ENCODE data around the gene VWA5B2. TPM values are rescaled to one million over a fixed set of nuclear protein-coding genes. Genes with fewer than 3 reads are reported as not detected.

Gene VWA5B2
- total and polyA plus RNA-seq, 7 donors = 0.23 to 1.0 (median 0.60) TPM; not detected in 2

GRCh38 chr3:184259396-184259877 is 30.1 kb downstream of the VWA5B2 start:
- H3K27me3 ChIP-seq = peaks cover 42 to 72% (median 64%) of the 10 kb centered on the region in 3 donors
- intact Hi-C loops (cut with DNase I) = no loop called here
- peaks cover 0 to 34% (median 33%) of the 10 kb centered on the region in 4 donors for H3K4me1 ChIP-seq
- H3K36me3 ChIP-seq = no peaks in the 10 kb centered on the region
- H3K4me3 ChIP-seq = peak overlapping the region in 2 of 4 donors; percentile 27 to 45
- no peaks in the 10 kb centered on the region for H3K9me3 ChIP-seq
- WGBS, 2 donors = 18 to 24% methylated on average over 28 of the region's 28 CpGs
- TF ChIP-seq POLR2AphosphoS5 (IDR thresholded peaks at IDR 0.05) (no peak), POLR2A (IDR thresholded peaks at IDR 0.05) (no peak), EP300 (IDR thresholded peaks at IDR 0.05) (no peak), CTCF (IDR thresholded peaks at IDR 0.05) (no peak)
- no peak for DNase-seq
- H3K27ac ChIP-seq = no peak overlapping the region

GRCh38 chr3:184259878-184260723 is 30.7 kb downstream of the VWA5B2 start:
- 1 to 2% methylated on average over 91 of the region's 91 CpGs for WGBS, 2 donors
- H3K27me3 ChIP-seq = peaks cover 43 to 79% (median 67%) of the 10 kb centered on the region in 3 donors
- no peak for DNase-seq

GRCh38 chr3:184260724-184261269 is 31.4 kb downstream of the VWA5B2 start:
- intact Hi-C loops (cut with DNase I) = no loop called here
- no peak overlapping the region for H3K27ac ChIP-seq
- WGBS, 2 donors = 1 to 2% methylated on average over 49 of the region's 49 CpGs
- H3K4me3 ChIP-seq = peak overlapping the region in 3 of 4 donors; percentile 28 to 45 (median 43)
- H3K9me3 ChIP-seq = no peaks in the 10 kb centered on the region
- H3K36me3 ChIP-seq = no peaks in the 10 kb centered on the region
- TF ChIP-seq POLR2AphosphoS5 (IDR thresholded peaks at IDR 0.05) = no peak
- TF ChIP-seq CTCF (IDR thresholded peaks at IDR 0.05) = no peak
- no peak for TF ChIP-seq EP300 (IDR thresholded peaks at IDR 0.05)
- TF ChIP-seq POLR2A (IDR thresholded peaks at IDR 0.05) = no peak
- peaks cover 0 to 34% (median 33%) of the 10 kb centered on the region in 4 donors for H3K4me1 ChIP-seq
- no peak for DNase-seq
- peaks cover 43 to 86% (median 67%) of the 10 kb centered on the region in 3 donors for H3K27me3 ChIP-seq

More at GRCh38 chr3:184259878-184260723, 30.7 kb downstream of the VWA5B2 start:
- H3K4me3 ChIP-seq = peak overlapping the region in 2 of 4 donors; percentile 34 to 45
- TF ChIP-seq POLR2AphosphoS5 (IDR thresholded peaks at IDR 0.05) = no peak
- no peak for TF ChIP-seq EP300 (IDR thresholded peaks at IDR 0.05)
- intact Hi-C loops (cut with DNase I) = no loop called here
- H3K9me3 ChIP-seq = no peaks in the 10 kb centered on the region
- peaks cover 0 to 34% (median 33%) of the 10 kb centered on the region in 4 donors for H3K4me1 ChIP-seq
- no peak overlapping the region for H3K27ac ChIP-seq
- H3K36me3 ChIP-seq = no peaks in the 10 kb centered on the region

DNA sequence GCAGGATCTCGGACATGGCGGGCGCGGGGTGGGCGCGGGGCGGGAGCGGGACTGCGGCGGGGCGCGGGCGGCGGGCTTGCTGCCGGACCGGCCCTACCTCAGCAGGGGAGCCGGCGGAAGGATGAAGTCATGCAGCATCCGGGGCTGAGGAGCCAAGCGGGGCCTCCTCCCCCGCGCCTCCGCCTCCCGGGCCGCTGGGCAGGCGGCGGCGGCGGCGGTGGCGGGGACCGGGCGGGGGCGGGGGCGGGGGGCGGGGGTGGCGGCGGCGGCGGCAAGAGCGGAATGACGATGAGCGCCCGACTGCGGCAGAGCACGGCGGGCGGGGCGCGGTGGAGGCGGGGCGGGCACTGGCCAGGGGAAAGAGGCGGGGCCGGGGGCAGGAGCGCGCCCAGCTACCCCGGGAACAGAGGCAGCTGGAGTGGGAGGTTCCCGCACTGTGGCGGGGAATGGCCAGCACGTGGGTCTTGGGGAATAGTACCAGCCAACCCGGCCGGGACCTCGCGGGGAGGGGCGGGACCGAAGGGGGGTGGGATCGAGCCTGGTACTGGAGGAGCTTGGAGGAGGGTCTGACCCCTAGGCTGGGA is 32.0 kb downstream of the VWA5B2 start, which contains the start of gene CAMK2N2:
CAMK2N2 (minus strand) TSS at position 284 of the 584 bp plus-strand sequence; CDS start at position 16, 268 bp downstream.
- DNase-seq = no peak
- Histone ChIP-seq H3K4me1 (peaks cover 0 to 34% (median 33%) of the 10 kb centered on the region in 4 donors), H3K36me3 (no peaks in the 10 kb centered on the region), H3K9me3 (no peaks in the 10 kb centered on the region), H3K4me3 (peak within 1 kb of the TSS in 3 of 4 donors; percentile 28 to 45 (median 43)), H3K27me3 (peaks cover 43 to 91% (median 67%) of the 10 kb centered on the region in 3 donors), H3K27ac (no peak within 1 kb of the TSS)
- intact Hi-C loops (cut with DNase I) = no loop called here
- 0 to 1% methylated on average over 67 of the region's 67 CpGs for WGBS, 2 donors
- TF ChIP-seq CTCF (IDR thresholded peaks at IDR 0.05) (no peak), POLR2A (IDR thresholded peaks at IDR 0.05) (no peak)
